Aortic smooth muscle cell (primary cell): ENCODE results near the gene ABCG5. TPM values are rescaled to one million over a fixed set of nuclear protein-coding genes. Genes with fewer than 3 reads are reported as not detected.

Experiments used
- total RNA-seq: library from RNA; depleted of rRNA; stranded (reverse); fragments of >200 nt; gene quantifications from 2 replicates; pipeline ENCODE4 v1.2.3, GENCODE V29; 2014

ABCG5 gene
- under 0.01 TPM in 1 of 2 replicates, not detected in the other for total RNA-seq

GRCh38 chr2:43838560-43839267 is at the start of gene ABCG5, which contains the start of gene ABCG8:
Gene ABCG5 (minus strand): TSS chr2:43838839. CDS start chr2:43838679, 160 bp downstream.
Gene ABCG8 (plus strand): TSS chr2:43838971. CDS start chr2:43839054, 83 bp downstream.

GRCh38 chr2:43773876-43774613 is 64.6 kb downstream of the ABCG5 start, which contains the start of gene DYNC2LI1:
Gene DYNC2LI1 (plus strand): TSS chr2:43774039. CDS start chr2:43774139, 100 bp downstream.

Other genes with a start within 250 kb of the ABCG5 start
- 27.3 and 31.8 TPM in 2 replicates for gene THADA, start 242.8 kb downstream of the ABCG5 start, total RNA-seq
- gene PLEKHH2, start 201.6 kb downstream of the ABCG5 start, total RNA-seq = 1.9 and 5.7 TPM in 2 replicates
- 0.31 and 0.66 TPM in 2 replicates for gene C1GALT1C1L, start 162.4 kb downstream of the ABCG5 start, total RNA-seq
- 25.9 and 26.8 TPM in 2 replicates for gene DYNC2LI1, start 64.8 kb downstream of the ABCG5 start, total RNA-seq
- gene ABCG8, start 132 bp upstream of the ABCG5 start, total RNA-seq = not detected in 2 replicates
- gene LRPPRC, start 157.2 kb upstream of the ABCG5 start, total RNA-seq = 47.7 and 51.0 TPM in 2 replicates